ENCODE data around the gene G6PC2.

GRCh38 chr2:168894101-168894500 is 7.0 kb upstream of the G6PC2 start:
- TF ChIP-seq CSRNP3 (CRISPR knock-in tag; IDR thresholded peaks at IDR 0.05) (no peak), ARNTL (CRISPR knock-in tag; IDR thresholded peaks at IDR 0.05; ENCODE audit: borderline replicate concordance, low read depth) (no peak), ZNF70 (CRISPR knock-in tag; IDR thresholded peaks at IDR 0.05) (no peak)
